Measurements from ENCODE around the gene VEGFC. TPM values are rescaled to one million over a fixed set of nuclear protein-coding genes. Genes with fewer than 3 reads are reported as not detected.

VEGFC gene
- total RNA-seq, 1 donor from 2014 or later = 11.1 TPM

- peaks cover 9% of the 10 kb centered on the region for H3K27me3 Mint-ChIP-seq (ENCODE audit: low read depth)
- DNase-seq (ENCODE audit: low spot score) = no peak
- no peaks in the 10 kb centered on the region for H3K36me3 Mint-ChIP-seq (ENCODE audit: low read depth)
- peaks cover 3% of the 10 kb centered on the region for H3K9me3 Mint-ChIP-seq (ENCODE audit: low read depth)
- no peaks in the 10 kb centered on the region for H3K4me1 Mint-ChIP-seq (ENCODE audit: low read depth)
- H3K4me3 Mint-ChIP-seq (ENCODE audit: unreplicated experiment) = no peak overlapping the region
- TF ChIP-seq CTCF (IDR thresholded peaks at IDR 0.05) = no peak
- no peak overlapping the region for H3K27ac Mint-ChIP-seq (ENCODE audit: unreplicated experiment)
These were observed 153.7 kb downstream of the VEGFC start for GRCh38 chr4:176638992-176639391.

DNA sequence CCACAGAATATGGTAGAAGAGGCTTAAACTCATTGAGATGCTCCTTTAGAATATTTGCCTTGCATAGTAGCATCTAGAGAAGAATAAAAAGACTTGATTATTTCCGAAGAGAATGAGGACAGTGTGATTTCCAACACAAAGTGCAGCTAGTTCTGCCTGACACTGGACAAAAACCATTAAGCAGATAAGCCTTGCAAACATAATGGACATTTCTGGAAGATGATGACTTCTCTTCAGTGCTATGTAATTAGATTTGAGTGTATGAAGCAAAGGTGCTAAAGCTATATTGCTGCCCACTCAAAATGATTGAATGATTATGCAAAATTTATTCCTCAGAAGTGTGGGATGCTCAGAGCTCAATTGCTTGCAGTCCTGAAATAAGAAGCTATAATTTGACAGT, 156.4 kb downstream of the VEGFC start:
- no peak overlapping the region for H3K4me3 Mint-ChIP-seq (ENCODE audit: unreplicated experiment)
- peaks cover 6% of the 10 kb centered on the region for H3K27me3 Mint-ChIP-seq (ENCODE audit: low read depth)
- DNase-seq (ENCODE audit: low spot score) = no peak
- H3K4me1 Mint-ChIP-seq (ENCODE audit: low read depth) = no peaks in the 10 kb centered on the region
- no peaks in the 10 kb centered on the region for H3K36me3 Mint-ChIP-seq (ENCODE audit: low read depth)
- no peak overlapping the region for H3K27ac Mint-ChIP-seq (ENCODE audit: unreplicated experiment)
- TF ChIP-seq CTCF (IDR thresholded peaks at IDR 0.05) = no peak
- no peaks in the 10 kb centered on the region for H3K9me3 Mint-ChIP-seq (ENCODE audit: low read depth)

- no peaks in the 10 kb centered on the region for H3K9me3 Mint-ChIP-seq (ENCODE audit: low read depth)
- no peak overlapping the region for H3K4me3 Mint-ChIP-seq (ENCODE audit: unreplicated experiment)
- H3K4me1 Mint-ChIP-seq (ENCODE audit: low read depth) = no peaks in the 10 kb centered on the region
- no peak for TF ChIP-seq CTCF (IDR thresholded peaks at IDR 0.05)
- DNase-seq (ENCODE audit: low spot score) = no peak
- H3K36me3 Mint-ChIP-seq (ENCODE audit: low read depth) = no peaks in the 10 kb centered on the region
- peaks cover 6% of the 10 kb centered on the region for H3K27me3 Mint-ChIP-seq (ENCODE audit: low read depth)
- no peak overlapping the region for H3K27ac Mint-ChIP-seq (ENCODE audit: unreplicated experiment)
These were observed 157.1 kb downstream of the VEGFC start for GRCh38 chr4:176635372-176636261.

All from chondrocyte (in vitro differentiated cells).